GM18502 (cell line): ENCODE data around the gene IL2RA.
"Not testable (repeated sequence)": the region's sequence is repeated elsewhere in the genome, so short reads cannot be mapped to it uniquely, and the experiment has no call there.

Source experiments
- ATAC-seq: cut with Tn5 transposase; IDR thresholded peaks from one replicate; pipeline ENCODE4 v1.9.1; 2021; ENCODE audit warnings: mild to moderate bottlenecking; ENCODE audit not compliant: unreplicated experiment, poor library complexity

The IL2RA gene

DNA sequence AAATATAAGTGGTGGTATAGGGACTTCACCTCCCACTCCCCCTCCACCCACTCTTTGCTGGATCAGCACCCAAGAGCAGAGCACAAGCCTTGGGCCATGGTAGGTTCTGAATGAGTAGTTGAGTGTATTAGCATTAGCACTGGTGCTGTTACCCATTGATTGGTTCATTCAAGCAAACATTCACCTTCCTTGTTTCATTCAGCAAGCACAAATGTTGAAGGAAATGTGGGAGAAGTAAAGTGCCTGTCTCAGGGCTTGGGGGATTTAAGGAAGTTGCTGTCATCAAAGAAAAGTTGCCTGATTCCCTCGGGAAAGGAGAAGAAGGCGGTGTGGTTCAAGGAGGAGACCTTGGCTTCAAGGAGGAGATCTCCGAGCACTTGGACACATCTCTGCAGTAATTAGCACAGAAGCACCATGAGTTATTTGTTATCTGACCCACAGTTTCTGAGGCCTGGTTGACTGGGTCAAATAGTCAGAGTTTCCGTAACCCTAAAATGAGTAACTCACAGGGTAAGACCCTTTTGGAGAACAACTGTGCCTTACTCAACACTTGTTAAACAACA, 17.3 kb downstream of the IL2RA start:
- ATAC-seq = no peak

DNA sequence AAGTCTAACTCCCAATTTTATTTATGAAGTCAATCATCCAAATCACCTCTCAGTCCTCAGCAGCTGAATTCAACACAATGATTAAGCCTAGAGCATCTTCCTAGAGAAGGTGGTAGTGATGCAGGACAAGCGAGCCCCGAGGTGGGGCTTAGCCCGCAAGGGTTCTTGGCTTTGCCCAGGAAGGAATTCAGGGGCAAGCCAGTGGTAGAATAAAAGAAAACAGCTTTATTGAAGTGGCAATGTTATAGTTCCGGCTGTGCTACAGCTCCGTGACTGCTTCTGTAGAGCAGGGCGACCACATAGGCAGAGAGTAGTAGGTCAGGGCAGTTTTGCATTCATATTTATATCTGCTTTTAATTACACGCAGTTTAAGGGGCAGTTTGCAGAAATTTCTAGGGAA, 18.1 kb downstream of the IL2RA start:
- ATAC-seq = no peak

GRCh38 chr10:6043377-6043776, 18.8 kb downstream of the IL2RA start:
- ATAC-seq = not testable (repeated sequence)

GRCh38 chr10:6040205-6040604, 22.0 kb downstream of the IL2RA start:
- no peak for ATAC-seq

GRCh38 chr10:6039711-6040110, 22.5 kb downstream of the IL2RA start:
- ATAC-seq = no peak

- ATAC-seq = no peak
Observed at GRCh38 chr10:6038071-6038631, 24.0 kb downstream of the IL2RA start.

- no peak for ATAC-seq
Observed at GRCh38 chr10:6037422-6037821, 24.7 kb downstream of the IL2RA start.

DNA sequence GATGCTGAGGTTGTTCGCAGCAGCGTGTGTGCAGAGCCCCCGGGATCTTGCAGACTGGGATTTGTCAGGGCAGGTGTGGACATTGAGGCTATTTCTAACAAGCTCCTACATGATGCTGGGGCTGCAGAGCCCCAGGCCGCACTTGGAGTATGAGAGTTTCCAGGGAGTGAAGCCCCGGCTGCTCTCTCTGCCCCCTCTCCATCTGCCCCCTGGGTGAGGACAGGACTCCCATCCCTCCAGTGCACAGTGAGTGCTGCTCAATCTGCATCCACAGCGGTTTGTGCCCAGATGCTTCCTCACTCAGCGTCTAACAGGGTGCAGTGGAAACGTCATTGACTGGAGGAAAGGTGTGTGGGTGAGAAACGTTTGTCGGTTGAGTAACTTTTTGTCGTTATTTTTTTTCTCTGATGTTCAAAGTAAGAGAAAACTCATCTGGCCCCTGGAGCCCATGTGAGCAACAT, 25.3 kb downstream of the IL2RA start:
- ATAC-seq = no peak

DNA sequence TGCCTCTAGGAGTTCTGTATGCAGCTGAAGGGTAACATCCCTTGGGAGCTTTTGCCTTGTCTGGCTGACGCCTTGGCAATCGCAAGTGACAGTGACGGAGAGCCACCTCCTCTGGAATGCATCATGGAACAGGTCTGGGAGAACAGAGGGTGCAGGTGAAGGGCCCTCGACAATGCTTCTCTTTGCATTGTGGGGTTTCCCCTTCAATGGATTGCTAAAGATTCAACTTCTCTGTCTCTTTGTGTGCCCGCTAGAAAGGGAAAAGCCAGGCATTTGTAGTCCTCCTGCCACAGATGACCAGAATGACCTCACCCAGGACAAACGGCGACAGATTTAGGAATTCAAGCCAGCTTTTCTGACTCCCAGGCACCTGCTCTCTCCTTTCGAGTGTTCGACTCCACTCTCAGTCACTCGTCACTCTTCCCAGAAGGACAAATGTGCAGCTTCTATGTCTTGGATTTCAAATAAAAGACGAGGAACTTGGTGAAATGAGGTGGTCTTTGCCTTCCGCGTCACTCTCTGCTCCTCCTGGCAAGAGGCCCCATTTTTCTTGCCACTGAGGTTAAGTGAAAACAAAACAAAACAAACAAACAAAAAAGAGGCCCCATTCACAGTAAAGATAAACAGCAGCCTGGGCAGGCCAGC, 26.1 kb downstream of the IL2RA start:
- no peak for ATAC-seq

- ATAC-seq = no peak
Observed at GRCh38 chr10:6035101-6035834, 26.9 kb downstream of the IL2RA start.

GRCh38 chr10:6034371-6034770, 27.8 kb downstream of the IL2RA start:
- no peak for ATAC-seq

DNA sequence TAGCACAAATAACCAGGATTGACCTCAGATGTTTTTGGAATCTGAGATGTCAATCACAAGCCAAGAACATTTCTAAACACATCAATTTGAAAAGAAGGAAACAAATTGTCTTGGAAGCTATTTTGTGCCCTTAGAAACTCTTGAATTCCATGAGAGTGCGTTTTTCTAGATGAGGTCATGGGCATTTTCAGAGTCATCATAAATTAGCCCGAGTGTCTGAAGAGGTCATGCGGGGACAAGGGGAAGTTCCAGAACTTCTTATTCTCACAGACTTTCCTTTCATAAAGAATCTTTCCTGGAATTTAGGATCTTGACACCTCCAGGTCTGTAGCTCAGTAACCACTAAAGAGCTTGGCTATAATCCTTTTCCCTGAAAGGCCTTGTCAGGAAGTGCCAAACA, 28.2 kb downstream of the IL2RA start:
- no peak for ATAC-seq

GRCh38 chr10:6030940-6031339, 31.2 kb downstream of the IL2RA start:
- ATAC-seq = no peak

DNA sequence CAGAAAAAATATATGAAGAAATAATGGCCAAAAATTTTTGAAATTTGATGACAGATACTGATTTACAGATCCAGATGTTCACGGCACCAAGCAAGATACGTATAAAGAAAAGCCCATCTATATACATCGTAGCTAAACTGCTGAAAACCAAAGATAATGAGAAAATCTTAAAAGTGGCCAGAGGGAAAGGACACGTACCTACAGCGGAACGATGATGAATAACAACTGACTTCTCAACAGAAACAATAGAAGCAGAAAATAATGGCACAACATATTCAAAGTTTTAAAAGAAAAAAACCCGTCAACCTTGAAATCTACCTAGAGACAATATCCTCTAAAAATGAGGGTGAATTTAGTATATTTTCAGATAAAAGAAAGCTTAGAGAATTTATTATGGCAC, 31.9 kb downstream of the IL2RA start:
- no peak for ATAC-seq

GRCh38 chr10:6027929-6028328, 34.2 kb downstream of the IL2RA start:
- ATAC-seq = no peak

GRCh38 chr10:6025683-6026255, 36.4 kb downstream of the IL2RA start:
- ATAC-seq = no peak

GRCh38 chr10:6024334-6024682, 37.9 kb downstream of the IL2RA start:
- no peak for ATAC-seq

DNA sequence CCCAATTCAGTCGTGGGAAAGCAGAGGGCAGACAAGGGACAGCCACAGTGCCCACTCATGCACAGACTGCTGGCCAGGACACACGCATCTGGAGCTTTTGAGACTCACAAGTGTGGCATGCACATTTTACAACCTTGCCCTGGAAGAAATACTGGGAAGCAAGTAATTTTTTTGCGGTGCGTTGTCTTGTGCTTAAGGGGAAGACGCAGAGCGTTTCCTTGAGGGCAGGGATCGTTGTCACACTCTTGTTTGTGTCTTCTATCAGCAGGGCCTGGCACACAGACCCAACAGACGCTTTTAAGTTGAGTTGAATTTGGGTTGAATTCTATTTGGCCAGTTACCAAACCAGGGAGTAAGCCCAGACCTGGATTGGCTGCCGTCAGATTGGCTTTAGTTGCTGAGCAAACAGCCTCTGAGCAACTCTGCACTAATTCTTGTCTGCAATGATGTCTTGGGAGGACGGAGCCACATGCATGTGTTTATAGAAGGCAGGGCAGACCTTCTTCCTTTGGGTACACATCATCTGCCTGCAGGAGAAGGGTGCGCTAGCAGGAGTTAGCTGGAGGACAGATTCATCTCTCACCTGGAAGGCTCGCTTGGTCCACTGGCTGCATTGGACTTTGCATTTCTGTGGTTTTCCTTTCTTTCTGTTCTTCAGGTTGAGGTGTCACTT, 38.4 kb downstream of the IL2RA start:
- ATAC-seq = no peak

DNA sequence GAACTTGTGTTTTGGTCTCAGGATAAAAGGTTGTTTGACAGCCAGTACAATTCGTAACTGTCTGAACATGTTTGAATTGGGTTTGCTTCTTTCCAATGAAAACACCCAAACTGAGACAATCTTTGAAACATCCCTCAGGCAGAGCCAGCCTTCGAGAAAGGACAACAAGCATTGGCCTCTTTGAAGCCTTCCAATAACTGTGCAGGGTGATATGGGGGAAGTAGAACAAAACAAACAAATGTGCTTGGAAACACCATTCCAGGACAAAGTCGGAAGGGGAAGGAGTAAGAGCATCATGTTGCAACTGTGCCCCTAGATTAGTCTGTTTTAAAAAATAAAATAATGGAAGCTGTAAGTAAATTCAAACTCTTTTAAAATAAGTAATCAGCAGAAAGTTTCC, 39.5 kb downstream of the IL2RA start:
- no peak for ATAC-seq

- no peak for ATAC-seq
Observed at GRCh38 chr10:6020826-6021225, 41.3 kb downstream of the IL2RA start.

DNA sequence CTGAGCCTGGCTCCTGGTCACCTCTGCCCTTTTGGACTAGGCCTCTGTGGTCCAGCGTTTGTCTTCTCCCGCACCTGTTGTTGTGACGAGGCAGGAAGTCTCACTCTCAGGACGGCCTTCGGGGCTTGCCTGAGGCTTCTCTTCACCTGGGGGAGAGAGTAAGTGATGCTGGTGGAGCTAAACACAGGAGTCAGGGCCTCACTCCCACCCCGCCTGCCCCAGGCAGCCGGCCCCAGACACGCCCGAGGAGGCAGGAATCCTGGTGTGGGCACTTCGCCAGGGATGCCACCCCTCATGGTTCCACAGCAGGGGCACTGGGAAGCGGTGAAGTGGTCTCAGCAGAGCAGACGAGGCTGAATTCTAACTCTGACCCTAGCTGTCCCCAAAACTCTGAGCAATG, 42.4 kb downstream of the IL2RA start:
- ATAC-seq = no peak
